B cell (primary cell): ENCODE measurements around the gene WDR70. TPM values are rescaled to one million over a fixed set of nuclear protein-coding genes. Genes with fewer than 3 reads are reported as not detected.

ENCODE experiments used
- ATAC-seq: fragments of 200-7000 bp; cut with Tn5 transposase; one replicate; pipeline ENCODE4 v1.10.0; 2021; ENCODE audit warnings: low read depth, mild to moderate bottlenecking, moderate number of reproducible peaks, moderate library complexity
- CTCF ChIA-PET: fragments of 350-600 bp; sonication (Branson Sonifier 250); formaldehyde crosslinking; loops from one replicate; lab custom pipeline; 2021; ENCODE audit warnings: antibody characterized with exemption, inconsistent platforms; lab: Charles Lee
- POLR2A ChIA-PET: fragments of 350-600 bp; sonication (Branson Sonifier 250); formaldehyde crosslinking; loops from one replicate; lab custom pipeline; 2021; ENCODE audit warnings: antibody characterized with exemption; lab: Charles Lee
- DNase-seq: peaks from one replicate; pipeline ENCODE4 v3.0.0; 2013
- H2AFZ ChIP-seq: 2 replicates; pipeline ENCODE4 v1.6.1; 2012; ENCODE audit warnings: mild to moderate bottlenecking, low read depth, low read length; ENCODE audit not compliant: insufficient read depth, poor library complexity, severe bottlenecking
- H3K27ac ChIP-seq, 2 donors: 1 replicate in 1 of 2; 2 replicates in 1 of 2; pipeline ENCODE4 v1.5.1; 2012 to 2013; ENCODE audit warnings: low read length in 2 of 2, mild to moderate bottlenecking in 2 of 2, moderate library complexity in 1 of 2
- H3K27me3 ChIP-seq, 4 experiments: fragments of 200-600 bp in 1 of 4; sonication (generic) in 1 of 4; replicated peaks in 1 of 4; 1 replicate in 2 of 4; 2 replicates in 2 of 4; pipeline versions ENCODE4 v1.6.1 to v1.7.0; 2013 to 2016; ENCODE audit warnings: low read length in 3 of 4, mild to moderate bottlenecking in 2 of 4, mixed read lengths in 1 of 4, moderate library complexity in 1 of 4; ENCODE audit not compliant: insufficient read depth in 4 of 4, control insufficient read depth in 3 of 4; ENCODE audit errors: control extremely low read depth in 1 of 4
- H3K36me3 ChIP-seq, 2 experiments: replicated peaks in 1 of 2; 1 replicate in 1 of 2; 2 replicates in 1 of 2; pipeline versions ENCODE4 v1.6.1 to v1.7.1; 2013; ENCODE audit warnings: low read length in 1 of 2; ENCODE audit not compliant: insufficient read depth in 2 of 2, control insufficient read depth in 1 of 2; ENCODE audit errors: control extremely low read depth in 1 of 2, extremely low read depth in 1 of 2
- H3K4me1 ChIP-seq, 2 donors: fragments of 200-600 bp in 1 of 2; sonication (generic) in 1 of 2; 1 replicate in 1 of 2; 2 replicates in 1 of 2; pipeline versions ENCODE4 v1.5.1 to v1.6.1; 2013 to 2017; ENCODE audit warnings: low read length in 2 of 2; ENCODE audit not compliant: control insufficient read depth in 2 of 2, insufficient read depth in 2 of 2
- H3K4me2 ChIP-seq: replicated peaks from 2 replicates; pipeline ENCODE3; 2012; ENCODE audit warnings: mild to moderate bottlenecking, low read depth, low read length; ENCODE audit not compliant: poor library complexity, severe bottlenecking
- H3K4me3 ChIP-seq, 5 experiments: fragments of 200-600 bp in 1 of 5; sonication (generic) in 1 of 5; 1 replicate in 3 of 5; 2 replicates in 2 of 5; pipeline versions ENCODE4 v1.5.1 to v1.7.0; 2011 to 2016; ENCODE audit warnings: low read length in 4 of 5, mild to moderate bottlenecking in 4 of 5, low read depth in 2 of 5, control low read depth in 1 of 5, moderate library complexity in 1 of 5; ENCODE audit not compliant: insufficient read depth in 1 of 5; ENCODE audit errors: control extremely low read depth in 1 of 5, extremely low read depth in 1 of 5
- H3K79me2 ChIP-seq: fragments of 200-600 bp; sonication (generic); one replicate; pipeline ENCODE4 v1.6.0; 2016; ENCODE audit warnings: low read length; ENCODE audit not compliant: control insufficient read depth, insufficient read depth
- H3K9ac ChIP-seq: fragments of 200-600 bp; sonication (generic); 2 replicates; pipeline ENCODE4 v1.6.1; 2017; ENCODE audit warnings: mild to moderate bottlenecking, low read length, moderate library complexity
- H3K9me3 ChIP-seq, 3 donors: one replicate each; pipeline versions ENCODE4 v1.6.1 to v1.7.1; 2013; ENCODE audit warnings: low read length in 2 of 3; ENCODE audit not compliant: control insufficient read depth in 2 of 3, insufficient read depth in 1 of 3; ENCODE audit errors: control extremely low read depth in 1 of 3
- H4K20me1 ChIP-seq: 2 replicates; pipeline ENCODE4 v1.6.0; 2012; ENCODE audit warnings: mild to moderate bottlenecking, low read length; ENCODE audit not compliant: insufficient read depth, control insufficient read depth, poor library complexity, severe bottlenecking
- H3K27ac Mint-ChIP-seq: one replicate; pipeline ENCODE4 v1.8.0; 2021; ENCODE audit warnings: mixed read lengths
- H3K27me3 Mint-ChIP-seq: one replicate; pipeline ENCODE4 v1.8.0; 2021; ENCODE audit warnings: mixed read lengths
- H3K4me1 Mint-ChIP-seq: one replicate; pipeline ENCODE4 v1.8.0; 2021; ENCODE audit warnings: mixed read lengths
- H3K4me3 Mint-ChIP-seq: one replicate; pipeline ENCODE4 v1.8.0; 2021; ENCODE audit warnings: mixed read lengths
- H3K9me3 Mint-ChIP-seq: one replicate; pipeline ENCODE4 v1.8.0; 2022; ENCODE audit warnings: mixed read lengths; ENCODE audit not compliant: insufficient read depth
- EZH2 ChIP-seq: IDR thresholded peaks from 2 replicates; pipeline ENCODE4 v1.6.1; 2012; ENCODE audit warnings: borderline replicate concordance, low read depth, mild to moderate bottlenecking, moderate library complexity, low read length; ENCODE audit not compliant: insufficient read depth, poor library complexity, severe bottlenecking
- WGBS: methylation state at CpG from one replicate; pipeline ENCODE4 v1.1.5; 2013; ENCODE audit warnings: missing lambda C conversion rate; ENCODE audit not compliant: insufficient coverage; 5-methylcytosine and 5-hydroxymethylcytosine counted together
- intact Hi-C: fragments of 100-400 bp; cut with micrococcal nuclease; formaldehyde crosslinking; loops from one replicate; pipeline ENCODE4 v1.10.0; 2022
- polyA plus RNA-seq: library from polyadenylated mRNA; depleted of rRNA; stranded (reverse); fragments of >200 nt; gene quantifications from 2 replicates; pipeline ENCODE4 v1.2.3, GENCODE V29; 2012
- total RNA-seq, 2 donors: library from RNA; stranded (reverse); fragments of 120-200 nt in 1 of 2; gene quantifications; 1 replicate in 1 of 2; 2 replicates in 1 of 2; pipeline versions ENCODE4 v1.2.3 to v1.2.4, GENCODE V29; 2013 to 2022
- TF ChIP-seq, protein P1 (sequence below): fragments of 200-600 bp; IDR thresholded peaks from one replicate; pipeline ENCODE4 v1.8.0; 2022; ENCODE audit warnings: antibody characterized with exemption, mild to moderate bottlenecking

The WDR70 gene
- total and polyA plus RNA-seq, 2 donors (not counting 1 experiment from before 2014, with no cell fraction given): 12.8 to 46.8 TPM

DNA sequence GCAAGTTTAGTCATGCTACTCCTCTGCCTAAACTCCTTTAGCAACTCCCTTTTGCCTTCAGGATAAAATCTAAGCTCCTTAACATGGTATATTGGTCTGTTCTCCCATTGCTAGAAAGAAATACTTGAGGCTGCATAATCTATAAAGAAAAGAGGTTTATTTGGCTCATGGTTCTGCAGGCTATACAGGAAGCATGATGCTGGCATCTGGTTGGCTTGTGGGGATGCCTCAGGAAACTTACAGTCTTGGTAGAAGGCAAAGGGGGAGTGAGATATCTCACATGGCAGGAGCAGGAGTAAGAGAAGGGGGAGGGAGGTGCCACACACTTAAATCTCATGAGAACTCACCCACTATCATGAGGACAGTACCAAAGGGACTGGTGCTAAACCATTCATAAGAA is 315.7 kb downstream of the WDR70 start:
- no peaks in the 10 kb centered on the region for H3K27me3 Mint-ChIP-seq
- ChIA-PET POLR2A (no interaction called here), CTCF (no interaction called here)
- H3K4me2 ChIP-seq: no peak overlapping the region
- intact Hi-C loops: no loop called here
- H2AFZ ChIP-seq: no peak overlapping the region
- H3K9ac ChIP-seq: no peak overlapping the region
- H3K27ac Mint-ChIP-seq: no peak overlapping the region
- ATAC-seq (no peak), DNase-seq (no peak)
- H3K4me1 ChIP-seq: no peaks in the 10 kb centered on the region
- H4K20me1 ChIP-seq: no peaks in the 10 kb centered on the region
- peaks cover 7% of the 10 kb centered on the region for H3K9me3 Mint-ChIP-seq
- no peak overlapping the region for H3K4me3 ChIP-seq
- no peaks in the 10 kb centered on the region for H3K4me1 Mint-ChIP-seq
- H3K27me3 ChIP-seq: no peaks in the 10 kb centered on the region
- H3K36me3 ChIP-seq: peaks cover 0 to 7% of the 10 kb centered on the region in 2 experiments
- TF ChIP-seq EZH2: no peak
- TF ChIP-seq, protein P1, sequence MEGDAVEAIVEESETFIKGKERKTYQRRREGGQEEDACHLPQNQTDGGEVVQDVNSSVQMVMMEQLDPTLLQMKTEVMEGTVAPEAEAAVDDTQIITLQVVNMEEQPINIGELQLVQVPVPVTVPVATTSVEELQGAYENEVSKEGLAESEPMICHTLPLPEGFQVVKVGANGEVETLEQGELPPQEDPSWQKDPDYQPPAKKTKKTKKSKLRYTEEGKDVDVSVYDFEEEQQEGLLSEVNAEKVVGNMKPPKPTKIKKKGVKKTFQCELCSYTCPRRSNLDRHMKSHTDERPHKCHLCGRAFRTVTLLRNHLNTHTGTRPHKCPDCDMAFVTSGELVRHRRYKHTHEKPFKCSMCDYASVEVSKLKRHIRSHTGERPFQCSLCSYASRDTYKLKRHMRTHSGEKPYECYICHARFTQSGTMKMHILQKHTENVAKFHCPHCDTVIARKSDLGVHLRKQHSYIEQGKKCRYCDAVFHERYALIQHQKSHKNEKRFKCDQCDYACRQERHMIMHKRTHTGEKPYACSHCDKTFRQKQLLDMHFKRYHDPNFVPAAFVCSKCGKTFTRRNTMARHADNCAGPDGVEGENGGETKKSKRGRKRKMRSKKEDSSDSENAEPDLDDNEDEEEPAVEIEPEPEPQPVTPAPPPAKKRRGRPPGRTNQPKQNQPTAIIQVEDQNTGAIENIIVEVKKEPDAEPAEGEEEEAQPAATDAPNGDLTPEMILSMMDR: no peak
- H3K79me2 ChIP-seq: no peaks in the 10 kb centered on the region
- no peak overlapping the region for H3K27ac ChIP-seq
- peaks cover 0 to 3% (median 0%) of the 10 kb centered on the region in 3 donors for H3K9me3 ChIP-seq
- no peak overlapping the region for H3K4me3 Mint-ChIP-seq

DNA sequence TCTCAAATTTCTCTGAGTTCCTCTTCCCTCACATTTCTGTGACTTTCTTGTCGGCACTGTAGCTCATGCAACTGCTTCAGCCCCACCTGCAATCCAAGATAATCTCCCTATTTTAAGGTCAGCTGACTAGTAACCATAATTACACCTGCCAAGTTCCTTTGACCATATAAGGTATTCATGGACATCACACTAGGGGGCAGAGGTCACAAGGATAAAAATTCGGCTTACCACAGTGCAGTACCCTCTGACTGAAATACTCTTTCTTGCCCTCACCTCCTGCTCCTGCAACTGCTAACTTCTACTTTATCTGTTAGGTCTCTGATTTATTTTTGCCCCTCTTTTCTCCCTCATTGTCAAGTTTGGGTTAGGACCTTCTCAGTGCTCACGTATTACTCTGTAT is 316.5 kb downstream of the WDR70 start:
- TF ChIP-seq, protein P1: no peak
- no peak for TF ChIP-seq EZH2
- Histone ChIP-seq H3K27me3 (no peaks in the 10 kb centered on the region), H3K9ac (no peak overlapping the region), H3K79me2 (no peaks in the 10 kb centered on the region), H3K4me3 (no peak overlapping the region), H2AFZ (no peak overlapping the region), H4K20me1 (no peaks in the 10 kb centered on the region), H3K27ac (no peak overlapping the region), H3K4me2 (no peak overlapping the region), H3K36me3 (peaks cover 0 to 7% of the 10 kb centered on the region in 2 experiments), H3K4me1 (no peaks in the 10 kb centered on the region), H3K9me3 (peaks cover 0 to 3% (median 0%) of the 10 kb centered on the region in 3 donors)
- Mint-ChIP-seq H3K9me3 (peaks cover 7% of the 10 kb centered on the region), H3K27me3 (no peaks in the 10 kb centered on the region), H3K4me1 (no peaks in the 10 kb centered on the region), H3K27ac (no peak overlapping the region), H3K4me3 (no peak overlapping the region)
- CTCF ChIA-PET: no interaction called here
- DNase-seq: no peak
- 93% methylated on average over 3 of the region's 3 CpGs for WGBS
- no peak for ATAC-seq
- intact Hi-C loops: no loop called here
- POLR2A ChIA-PET: no interaction called here
